Activated naive CD4-positive, alpha-beta T cell treated with anti-CD3 and anti-CD28 coated beads for 36 hours (primary cell): ENCODE data around the gene FGF3. TPM values are rescaled to one million over a fixed set of nuclear protein-coding genes. Genes with fewer than 3 reads are reported as not detected.

ENCODE experiments used
- CTCF ChIA-PET: fragments of 350-600 bp; sonication (Branson Sonifier 250); formaldehyde crosslinking; loops from one replicate; lab custom pipeline; 2021; ENCODE audit warnings: antibody characterized with exemption; lab: Charles Lee
- DNase-seq: peaks from one replicate; pipeline ENCODE4 v3.0.0-alpha.2; 2020
- H3K27ac Mint-ChIP-seq: one replicate; pipeline ENCODE4 v1.8.0; 2021; ENCODE audit warnings: mild to moderate bottlenecking, mixed read lengths
- H3K27me3 Mint-ChIP-seq: one replicate; pipeline ENCODE4 v1.8.0; 2021; ENCODE audit warnings: low read depth, mixed read lengths
- H3K36me3 Mint-ChIP-seq: one replicate; pipeline ENCODE4 v1.8.0; 2021; ENCODE audit warnings: low read depth, mixed read lengths
- H3K4me1 Mint-ChIP-seq: one replicate; pipeline ENCODE4 v1.8.0; 2021; ENCODE audit warnings: low read depth, mixed read lengths
- H3K4me3 Mint-ChIP-seq: one replicate; pipeline ENCODE4 v1.8.0; 2021; ENCODE audit warnings: mild to moderate bottlenecking, moderate library complexity, mixed read lengths
- H3K9me3 Mint-ChIP-seq: one replicate; pipeline ENCODE4 v1.8.0; 2021; ENCODE audit warnings: mixed read lengths
- intact Hi-C: fragments of 100-400 bp; cut with micrococcal nuclease; formaldehyde crosslinking; loops from one replicate; pipeline ENCODE4 v1.15.1; 2023
- total RNA-seq, 2 experiments: library from RNA; stranded (reverse); gene quantifications; one replicate each; pipeline ENCODE4 v1.2.3, GENCODE V29; 2021

FGF3 gene
- total RNA-seq, 2 experiments from 2014 or later: not detected

GRCh38 chr11:69830086-69830485 lies 10.9 kb upstream of the FGF3 start:
- no peak for DNase-seq

GRCh38 chr11:69828971-69829344 lies 9.7 kb upstream of the FGF3 start:
- peaks cover 14% of the 10 kb centered on the region for H3K27me3 Mint-ChIP-seq
- H3K36me3 Mint-ChIP-seq: no peaks in the 10 kb centered on the region
- H3K27ac Mint-ChIP-seq: no peak overlapping the region
- DNase-seq: no peak
- no peak overlapping the region for H3K4me3 Mint-ChIP-seq
- H3K9me3 Mint-ChIP-seq: no peaks in the 10 kb centered on the region
- intact Hi-C loops: no loop called here
- no peaks in the 10 kb centered on the region for H3K4me1 Mint-ChIP-seq
- CTCF ChIA-PET: interaction anchor here (0.9 kb wide), 1 partner anchor 13 kb away, joined by 3 read pairs; no protein-coding TSS in a partner anchor

More at GRCh38 chr11:69830086-69830485, 10.9 kb upstream of the FGF3 start:
- CTCF ChIA-PET: no interaction called here
- intact Hi-C loops: no loop called here
- Mint-ChIP-seq H3K27ac (no peak overlapping the region), H3K36me3 (no peaks in the 10 kb centered on the region), H3K4me1 (no peaks in the 10 kb centered on the region), H3K27me3 (peaks cover 19% of the 10 kb centered on the region), H3K4me3 (no peak overlapping the region), H3K9me3 (no peaks in the 10 kb centered on the region)

GRCh38 chr11:69828276-69828970 lies 9.2 kb upstream of the FGF3 start:
- CTCF ChIA-PET: interaction anchor here (0.9 kb wide), 1 partner anchor 13 kb away, joined by 3 read pairs; no protein-coding TSS in a partner anchor
- DNase-seq: no peak

GRCh38 chr11:69826773-69827172 lies 7.6 kb upstream of the FGF3 start:
- CTCF ChIA-PET: no interaction called here
- Mint-ChIP-seq H3K4me1 (no peaks in the 10 kb centered on the region), H3K4me3 (no peak overlapping the region), H3K36me3 (no peaks in the 10 kb centered on the region), H3K27me3 (peaks cover 11% of the 10 kb centered on the region), H3K9me3 (no peaks in the 10 kb centered on the region), H3K27ac (no peak overlapping the region)
- DNase-seq: no peak
- intact Hi-C loops: no loop called here

More at GRCh38 chr11:69828276-69828970, 9.2 kb upstream of the FGF3 start:
- H3K36me3 Mint-ChIP-seq: no peaks in the 10 kb centered on the region
- peaks cover 11% of the 10 kb centered on the region for H3K27me3 Mint-ChIP-seq
- H3K9me3 Mint-ChIP-seq: no peaks in the 10 kb centered on the region
- H3K27ac Mint-ChIP-seq: no peak overlapping the region
- intact Hi-C loops: no loop called here
- H3K4me3 Mint-ChIP-seq: no peak overlapping the region
- H3K4me1 Mint-ChIP-seq: no peaks in the 10 kb centered on the region

- CTCF ChIA-PET: no interaction called here
- H3K4me1 Mint-ChIP-seq: no peaks in the 10 kb centered on the region
- no peak for DNase-seq
- intact Hi-C loops: no loop called here
- H3K36me3 Mint-ChIP-seq: no peaks in the 10 kb centered on the region
- no peak overlapping the region for H3K27ac Mint-ChIP-seq
- no peak overlapping the region for H3K4me3 Mint-ChIP-seq
- peaks cover 16% of the 10 kb centered on the region for H3K27me3 Mint-ChIP-seq
- H3K9me3 Mint-ChIP-seq: no peaks in the 10 kb centered on the region
Observed at GRCh38 chr11:69825941-69826340, 6.7 kb upstream of the FGF3 start.

GRCh38 chr11:69825037-69825834 lies 6.0 kb upstream of the FGF3 start:
- Mint-ChIP-seq H3K4me1 (no peaks in the 10 kb centered on the region), H3K4me3 (no peak overlapping the region), H3K27ac (no peak overlapping the region), H3K9me3 (no peaks in the 10 kb centered on the region), H3K36me3 (no peaks in the 10 kb centered on the region), H3K27me3 (peaks cover 19% of the 10 kb centered on the region)
- intact Hi-C loops: no loop called here
- DNase-seq: no peak
- CTCF ChIA-PET: no interaction called here

- H3K4me3 Mint-ChIP-seq: no peak overlapping the region
- H3K27me3 Mint-ChIP-seq: peaks cover 25% of the 10 kb centered on the region
- CTCF ChIA-PET: no interaction called here
- H3K36me3 Mint-ChIP-seq: no peaks in the 10 kb centered on the region
- intact Hi-C loops: no loop called here
- H3K9me3 Mint-ChIP-seq: no peaks in the 10 kb centered on the region
- DNase-seq: no peak
- H3K27ac Mint-ChIP-seq: no peak overlapping the region
- H3K4me1 Mint-ChIP-seq: no peaks in the 10 kb centered on the region
Observed at GRCh38 chr11:69823641-69824265, 4.5 kb upstream of the FGF3 start.

- intact Hi-C loops: no loop called here
- DNase-seq: no peak
Observed at GRCh38 chr11:69822676-69823494, 3.7 kb upstream of the FGF3 start.

GRCh38 chr11:69821511-69822040 lies 2.4 kb upstream of the FGF3 start:
- intact Hi-C loops: no loop called here
- H3K4me1 Mint-ChIP-seq: no peaks in the 10 kb centered on the region
- peaks cover 29% of the 10 kb centered on the region for H3K27me3 Mint-ChIP-seq
- no peaks in the 10 kb centered on the region for H3K9me3 Mint-ChIP-seq
- no peaks in the 10 kb centered on the region for H3K36me3 Mint-ChIP-seq
- CTCF ChIA-PET: no interaction called here
- DNase-seq: no peak
- H3K4me3 Mint-ChIP-seq: no peak overlapping the region
- no peak overlapping the region for H3K27ac Mint-ChIP-seq

More at GRCh38 chr11:69822676-69823494, 3.7 kb upstream of the FGF3 start:
- Mint-ChIP-seq H3K9me3 (no peaks in the 10 kb centered on the region), H3K27ac (no peak overlapping the region), H3K4me1 (no peaks in the 10 kb centered on the region), H3K4me3 (no peak overlapping the region), H3K27me3 (peaks cover 25% of the 10 kb centered on the region), H3K36me3 (no peaks in the 10 kb centered on the region)
- CTCF ChIA-PET: no interaction called here

- Mint-ChIP-seq H3K4me3 (no peak overlapping the region), H3K9me3 (no peaks in the 10 kb centered on the region), H3K36me3 (no peaks in the 10 kb centered on the region), H3K27ac (no peak overlapping the region), H3K4me1 (no peaks in the 10 kb centered on the region), H3K27me3 (peaks cover 34% of the 10 kb centered on the region)
- CTCF ChIA-PET: no interaction called here
- DNase-seq: no peak
- intact Hi-C loops: no loop called here
Observed at GRCh38 chr11:69820441-69820840, 1.2 kb upstream of the FGF3 start.

- Mint-ChIP-seq H3K4me3 (no peak overlapping the region), H3K36me3 (no peaks in the 10 kb centered on the region), H3K27me3 (peaks cover 34% of the 10 kb centered on the region), H3K4me1 (no peaks in the 10 kb centered on the region), H3K9me3 (no peaks in the 10 kb centered on the region), H3K27ac (no peak overlapping the region)
- DNase-seq: no peak
- CTCF ChIA-PET: no interaction called here
- intact Hi-C loops: no loop called here
Observed at GRCh38 chr11:69819541-69820070, 390 bp upstream of the FGF3 start.
